CD4-positive, alpha-beta T cell treated with Interleukin-4 for 1 hour (primary cell): ENCODE measurements around the gene PARD3.

Experiments used
- DNase-seq, 2 donors: peaks; one replicate each; pipeline ENCODE4 v3.0.0-alpha.2; 2020 to 2022

Gene PARD3

DNA sequence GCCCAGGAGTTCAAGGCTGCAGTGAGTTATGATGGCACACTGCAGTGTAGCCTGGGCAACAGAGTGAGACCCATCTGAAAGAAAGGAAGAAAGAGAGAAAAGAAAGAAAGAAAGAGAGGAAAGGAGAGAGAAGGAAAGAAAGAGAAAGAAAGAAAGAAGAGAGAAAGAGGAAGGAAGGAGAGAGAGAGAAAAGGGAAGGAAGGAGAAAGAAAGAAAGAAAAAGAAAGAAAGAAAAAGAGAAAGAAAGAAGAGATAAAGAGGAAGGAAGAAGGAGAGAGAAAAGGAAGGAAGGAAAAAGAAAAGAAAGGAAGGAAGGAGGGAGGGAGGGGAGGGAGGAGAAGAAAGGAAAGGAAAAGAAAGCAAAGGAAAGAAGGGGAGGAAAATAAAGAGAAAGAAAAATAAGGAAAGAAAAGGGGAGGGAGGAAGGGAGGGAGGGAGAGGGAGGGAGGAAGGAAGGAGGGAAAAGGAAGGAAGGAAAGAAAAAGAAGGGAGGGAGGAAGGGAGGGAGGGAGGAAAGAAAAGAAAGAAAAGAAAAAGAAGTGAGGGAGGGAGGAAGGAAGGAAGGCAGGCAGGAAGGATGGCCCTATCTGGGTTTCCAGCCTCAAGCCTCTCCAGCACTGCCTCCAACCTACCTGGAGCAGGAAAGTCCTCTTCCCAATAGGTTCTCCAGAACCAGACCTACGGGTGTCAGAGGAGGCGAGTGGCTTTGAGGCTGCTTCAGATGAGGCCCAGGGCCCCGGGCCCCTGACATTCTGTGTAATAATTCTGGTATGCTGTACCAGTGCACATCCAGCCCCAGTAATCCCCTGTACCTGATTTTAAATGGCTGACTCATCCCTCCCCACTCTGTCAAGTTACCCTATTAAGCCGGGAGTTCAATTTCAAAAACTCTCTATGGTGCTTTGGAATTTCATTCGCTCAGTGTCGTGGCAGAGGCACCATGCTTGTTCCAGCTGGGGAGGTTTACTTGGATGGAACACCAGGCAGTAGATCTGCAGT lies 6.8 kb upstream of the PARD3 start:
- no peak for DNase-seq

DNA sequence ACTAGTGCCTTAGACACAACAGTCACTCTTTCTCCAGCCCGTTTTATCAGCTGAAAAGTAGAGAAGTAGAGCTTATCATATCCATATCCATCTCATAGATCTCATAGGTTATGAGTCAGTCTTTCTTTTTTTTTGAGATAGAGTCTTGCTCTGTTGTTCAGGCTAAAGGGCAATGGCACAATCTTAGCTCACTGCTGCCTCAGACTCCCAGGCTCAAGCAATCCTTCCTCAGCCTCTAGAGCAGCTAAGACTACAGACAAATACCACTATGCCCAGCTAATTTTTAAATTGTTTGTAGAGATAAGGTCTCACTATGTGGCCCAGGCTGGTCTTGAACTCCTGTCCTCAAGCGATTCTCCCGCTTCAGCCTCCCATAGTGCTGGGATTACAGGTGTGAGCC lies 2.5 kb upstream of the PARD3 start:
- DNase-seq = no peak

DNA sequence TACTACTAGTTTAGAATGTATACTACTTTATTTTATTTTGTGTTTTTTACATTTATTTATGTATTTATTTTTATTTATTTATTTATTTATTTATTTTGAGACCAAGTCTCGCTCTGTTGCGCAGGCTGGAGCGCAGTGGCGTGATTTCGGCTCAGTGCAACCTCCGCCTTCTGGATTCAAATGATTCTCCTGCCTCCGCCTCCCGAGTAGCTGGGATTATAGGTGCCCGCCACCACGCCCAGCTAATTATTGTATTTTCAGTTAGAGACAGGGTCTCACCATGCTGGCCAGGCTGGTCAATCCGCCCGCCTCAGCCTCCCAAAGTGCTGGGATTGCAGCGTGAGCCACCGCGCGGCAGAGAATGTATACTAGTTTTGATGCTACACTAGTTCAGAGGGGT lies 2.0 kb upstream of the PARD3 start:
- no peak for DNase-seq

DNA sequence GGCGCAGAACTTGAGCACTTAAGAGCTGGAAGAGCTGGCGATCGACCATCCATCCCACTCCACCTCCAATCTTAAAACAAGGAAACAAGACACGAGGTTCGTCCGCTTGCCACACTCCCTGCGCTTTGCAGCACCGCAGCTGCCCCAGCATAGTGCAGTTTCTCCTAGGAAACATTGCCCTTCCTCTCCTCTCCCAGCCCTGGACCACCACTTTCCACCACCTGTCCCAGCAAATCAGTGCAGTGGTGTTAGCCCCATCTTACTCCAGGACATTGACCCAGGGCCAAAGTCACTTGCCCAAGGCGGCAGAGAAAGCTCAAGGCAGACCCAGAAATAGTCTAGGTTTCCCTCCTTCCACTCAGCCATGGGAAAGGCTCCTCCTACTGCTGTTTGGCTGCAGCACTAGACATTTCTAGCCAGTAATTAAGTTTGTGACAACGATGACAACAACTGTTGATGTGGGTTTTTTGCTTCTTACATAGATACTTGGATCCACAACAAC lies 1.5 kb upstream of the PARD3 start:
- no peak for DNase-seq

DNA sequence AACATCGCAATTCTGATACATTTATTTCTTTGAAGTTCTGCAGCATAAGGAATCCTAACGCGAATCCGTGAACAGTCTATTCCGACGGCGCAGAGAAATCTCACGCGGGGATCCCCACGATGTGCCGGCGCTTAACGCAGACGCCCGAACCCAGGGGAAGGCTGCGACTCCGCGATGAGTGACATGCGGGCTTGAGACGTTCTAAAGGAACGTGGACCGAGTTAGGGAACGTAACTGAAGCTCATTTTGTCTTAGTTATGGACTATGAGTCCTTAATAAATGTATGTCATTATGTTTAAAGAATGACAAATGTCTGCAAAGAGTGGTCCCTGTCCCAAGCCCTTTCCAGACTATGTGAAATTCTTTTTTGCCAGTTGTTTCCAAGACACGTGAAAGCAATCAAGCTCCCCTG lies 995 bp upstream of the PARD3 start:
- no peak for DNase-seq

DNA sequence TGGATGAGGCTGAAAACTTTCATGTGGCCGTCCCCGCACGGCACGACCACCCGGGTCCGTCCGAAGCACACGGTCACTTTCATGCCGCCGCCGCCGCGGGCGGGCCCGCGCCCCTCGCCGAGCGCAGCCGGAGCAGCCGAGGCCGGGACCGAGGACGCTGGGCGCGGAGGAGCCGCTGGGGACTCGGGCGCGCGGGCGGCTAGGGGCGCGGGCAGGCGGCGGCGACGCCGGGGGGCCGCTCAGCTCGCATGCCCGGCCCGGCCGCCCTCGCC lies 247 bp downstream of the PARD3 start:
- no peak for DNase-seq

DNA sequence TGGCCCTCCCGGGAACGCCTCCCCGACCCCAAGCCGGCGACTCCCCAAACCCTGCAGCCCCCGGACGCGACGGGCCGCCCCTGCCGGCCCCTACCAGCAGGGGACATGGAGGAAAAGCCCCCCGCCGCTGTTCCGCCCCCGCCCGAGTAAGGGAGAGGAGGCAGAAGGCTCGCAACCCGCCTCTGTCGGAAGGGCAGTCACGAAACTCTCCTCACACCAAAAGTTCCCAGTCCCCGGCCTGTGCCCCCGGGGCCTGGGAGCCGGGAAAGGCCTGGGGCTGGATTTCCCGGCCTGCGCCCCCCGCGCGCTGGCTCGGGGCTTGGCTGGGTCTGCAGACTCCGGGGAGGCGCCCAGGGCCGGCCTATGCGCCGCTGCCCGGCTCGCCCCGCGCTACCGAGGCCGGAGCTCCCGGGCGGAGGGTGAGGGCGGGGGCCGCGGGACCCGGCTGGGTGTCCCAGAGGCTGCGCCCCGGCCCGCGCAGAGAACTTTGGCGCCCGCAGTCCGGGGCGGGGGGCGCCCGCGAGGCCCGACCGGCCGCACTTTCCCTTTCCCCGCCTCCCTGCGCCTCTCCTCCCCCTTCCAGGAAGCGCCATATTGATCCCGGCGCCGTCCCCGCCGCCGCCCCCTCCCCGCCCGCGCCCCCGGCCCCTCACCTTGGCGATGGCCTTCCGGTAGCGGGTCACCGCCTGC lies 728 bp downstream of the PARD3 start:
- DNase-seq = no peak

DNA sequence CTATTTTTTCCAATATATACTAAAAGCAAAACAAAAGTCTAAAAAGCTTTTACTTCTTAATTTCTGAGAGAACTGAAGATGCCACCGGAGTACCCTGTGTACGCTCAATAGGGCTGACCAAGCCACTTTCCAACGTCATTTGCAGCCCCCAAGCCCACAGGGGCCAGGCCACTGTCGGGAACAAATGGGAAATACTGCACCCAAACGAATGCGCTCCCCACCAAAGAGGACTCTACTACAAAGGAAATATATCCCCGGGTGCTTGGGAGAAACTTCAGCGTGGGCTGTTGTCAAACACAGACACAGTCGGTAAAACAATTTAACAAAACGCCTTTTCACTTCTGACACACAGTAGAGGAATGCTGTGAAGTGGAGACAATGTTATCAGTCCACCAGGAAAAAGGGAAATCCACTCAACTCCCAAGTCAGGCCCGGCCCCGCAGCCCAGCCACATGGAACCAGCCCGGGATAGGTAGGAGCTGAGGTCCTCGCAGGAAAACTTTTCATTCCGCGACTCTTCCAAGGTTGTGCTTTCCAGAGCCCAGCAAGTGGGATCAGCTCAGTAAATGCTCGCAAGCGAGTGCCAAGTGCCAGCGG lies 1.4 kb downstream of the PARD3 start:
- DNase-seq = no peak

DNA sequence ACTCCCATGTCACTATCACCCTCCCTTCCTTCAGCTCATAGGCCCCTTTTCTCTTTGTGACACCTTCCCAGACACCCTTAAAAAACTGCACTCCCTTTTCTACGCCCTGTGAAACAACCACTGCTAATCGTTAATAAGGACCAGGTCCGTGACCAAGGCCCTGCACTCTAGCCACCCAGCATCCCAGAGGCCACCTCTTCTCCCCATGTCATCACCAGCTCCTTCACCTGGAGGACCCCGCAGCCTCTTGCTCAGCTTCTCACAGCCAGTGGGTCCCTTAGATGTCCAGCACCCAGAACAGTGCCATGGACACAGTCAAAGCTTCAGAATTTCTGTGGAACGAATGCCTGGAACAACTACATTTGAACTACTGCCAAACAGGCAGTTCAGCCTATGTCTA lies 2.3 kb downstream of the PARD3 start:
- no peak for DNase-seq

DNA sequence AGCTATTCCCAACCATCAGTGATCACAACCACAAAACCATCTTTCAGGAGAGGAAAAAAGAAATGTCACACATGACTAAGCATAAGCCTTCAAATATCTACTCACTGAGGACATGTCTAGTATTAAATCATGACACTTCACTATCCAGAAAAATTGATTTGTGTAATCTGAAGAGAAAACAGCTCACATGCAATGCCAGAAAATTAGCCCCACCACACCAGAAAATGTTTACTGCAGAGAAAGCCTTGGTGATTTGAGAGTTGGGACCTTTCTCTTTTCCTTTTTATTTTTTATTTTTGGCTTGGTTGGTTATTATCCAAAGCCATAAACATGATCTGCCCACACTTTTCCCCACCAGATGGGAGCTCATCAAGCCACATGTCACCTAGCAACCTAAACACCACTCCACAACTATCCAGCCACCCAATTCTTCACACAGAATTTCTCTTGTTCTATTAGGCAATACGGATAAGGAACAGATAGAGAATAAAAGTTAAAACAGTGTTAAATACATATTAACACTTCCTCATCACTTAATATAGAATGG lies 3.1 kb downstream of the PARD3 start:
- DNase-seq = no peak

DNA sequence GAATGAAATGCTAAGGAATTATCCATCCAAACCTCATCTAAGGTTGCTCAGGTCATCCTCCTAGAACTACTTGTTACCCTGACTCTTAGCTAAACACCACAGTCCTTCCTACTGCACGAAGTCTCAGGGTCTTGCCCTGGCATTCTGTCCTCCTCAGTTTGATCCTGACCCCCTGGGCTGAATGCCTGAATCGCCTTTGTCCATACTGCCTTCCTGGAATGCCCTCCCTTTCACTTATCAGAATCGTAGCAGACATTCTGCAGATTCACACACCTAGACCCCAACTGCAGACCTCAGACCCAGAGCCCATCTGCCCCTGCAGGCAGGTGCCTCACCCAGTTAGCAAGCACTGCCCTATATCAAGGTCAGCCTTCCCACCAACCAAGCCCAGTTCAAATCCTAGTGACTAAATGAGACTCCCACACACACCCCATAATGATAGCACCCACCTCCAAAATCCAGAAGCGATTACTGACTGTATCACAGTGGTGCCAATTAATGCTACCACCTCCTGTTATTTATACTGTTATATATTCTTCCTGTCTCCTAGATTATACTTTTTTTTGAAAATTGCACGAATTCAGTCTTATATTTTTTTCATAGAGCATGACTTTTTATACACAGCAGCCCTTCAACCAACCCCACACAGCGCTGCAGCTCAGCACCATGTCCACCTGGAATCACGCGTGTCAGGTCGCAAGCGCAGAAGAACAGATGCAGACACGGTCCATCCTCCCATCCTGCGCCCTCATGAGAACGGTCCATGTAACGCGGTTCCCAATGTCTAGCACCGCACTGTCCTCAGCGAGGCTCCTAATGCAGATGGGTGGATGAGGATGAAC lies 3.7 kb downstream of the PARD3 start:
- no peak for DNase-seq

DNA sequence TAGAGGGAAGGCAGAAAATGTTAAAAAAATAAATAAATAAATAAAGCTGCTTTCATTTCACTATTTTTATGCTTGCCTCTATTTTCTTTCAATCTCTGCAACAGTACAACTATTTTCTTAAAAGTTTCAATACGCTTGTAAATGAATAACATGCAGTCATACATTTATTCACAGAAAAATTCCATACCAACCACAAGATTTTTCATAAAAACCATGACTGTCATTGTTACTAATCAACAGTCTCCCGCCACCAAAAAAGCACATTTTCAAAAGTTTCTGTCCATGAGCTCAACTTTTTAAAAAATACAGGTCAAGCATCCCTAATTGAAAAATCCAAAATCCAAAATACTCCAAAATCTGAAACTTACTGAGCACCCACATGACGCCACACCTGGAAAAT lies 5.3 kb downstream of the PARD3 start:
- no peak for DNase-seq

DNA sequence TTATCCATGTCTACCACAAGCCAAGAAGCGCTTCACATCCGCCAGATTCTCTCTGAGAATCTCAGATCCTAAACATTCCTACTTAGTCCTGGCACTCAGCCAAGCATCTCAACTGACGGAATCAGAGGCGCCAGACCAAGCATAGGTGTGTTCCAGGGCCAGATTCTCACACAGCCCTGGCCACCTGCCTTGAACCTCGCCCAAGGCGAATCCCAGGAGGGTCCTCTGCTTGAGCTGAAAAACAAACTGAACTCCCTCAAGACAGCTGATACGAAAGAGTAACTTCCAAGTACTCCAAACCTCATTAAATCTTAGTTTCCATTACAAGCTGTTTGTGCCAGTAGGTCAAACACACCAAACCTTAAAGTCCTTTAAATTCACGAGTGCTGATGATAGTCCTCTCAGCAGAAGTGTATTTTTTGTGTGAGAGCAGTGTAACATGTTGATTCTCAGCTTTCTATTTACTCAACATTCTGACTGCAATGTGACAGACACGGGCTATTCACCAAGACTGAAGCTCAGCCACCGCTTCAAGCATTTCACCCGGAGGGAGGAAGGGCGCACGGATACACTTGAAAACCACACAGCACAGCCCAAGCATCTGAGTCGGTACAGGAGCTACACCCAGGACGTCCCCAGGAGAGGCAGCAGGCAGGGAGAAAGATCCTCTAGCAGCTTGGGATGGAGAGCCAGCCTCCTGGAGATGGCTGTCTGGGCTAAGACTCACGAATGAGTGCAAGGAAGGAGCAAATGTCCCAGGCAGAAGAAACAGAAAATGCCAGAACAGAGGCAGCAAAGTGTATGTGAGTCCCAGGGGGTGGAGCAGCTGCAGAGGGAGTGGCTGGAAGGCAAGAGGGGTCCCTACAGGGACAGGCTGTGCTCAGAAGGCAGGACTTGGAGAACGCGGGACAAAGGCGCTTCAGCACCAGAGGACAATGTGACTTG lies 6.0 kb downstream of the PARD3 start:
- DNase-seq = no peak

DNA sequence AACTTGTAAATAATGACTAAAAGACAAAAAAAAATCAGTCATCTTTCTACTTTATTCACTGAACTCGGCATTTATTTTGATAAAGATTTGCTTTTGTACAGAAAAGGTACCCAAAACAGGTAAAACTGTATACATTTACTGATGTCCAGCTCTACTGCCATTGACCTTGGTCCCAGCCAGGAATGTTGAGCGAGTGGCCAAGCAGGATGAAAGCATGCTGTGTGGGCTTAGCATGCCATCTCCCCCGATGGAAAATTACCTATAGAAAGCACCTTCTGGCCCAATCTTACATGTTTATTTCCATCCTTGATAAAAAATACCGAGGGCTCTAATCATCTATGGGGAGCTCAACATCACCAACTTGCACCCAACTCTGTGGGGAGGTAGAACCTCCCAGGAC lies 6.8 kb downstream of the PARD3 start:
- no peak for DNase-seq

DNA sequence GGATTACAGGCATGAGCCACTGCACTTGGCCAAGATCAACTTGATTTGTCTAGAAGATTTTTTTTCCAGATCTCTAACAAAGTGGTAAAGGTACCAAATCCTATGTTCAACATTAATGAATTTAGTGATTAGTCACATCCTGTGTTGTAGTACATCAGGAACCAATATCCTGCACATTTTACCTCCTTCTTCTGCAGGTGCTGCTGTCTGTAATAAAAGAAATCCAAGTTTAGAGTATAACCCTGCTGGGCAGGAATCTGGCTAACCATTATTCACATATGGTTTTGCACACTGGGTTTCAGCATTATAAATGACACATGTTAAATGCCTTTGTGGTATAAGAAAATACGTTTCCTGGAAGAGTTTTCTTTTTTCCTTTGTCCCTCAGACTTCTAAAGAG lies 10.8 kb downstream of the PARD3 start:
- no peak for DNase-seq

DNA sequence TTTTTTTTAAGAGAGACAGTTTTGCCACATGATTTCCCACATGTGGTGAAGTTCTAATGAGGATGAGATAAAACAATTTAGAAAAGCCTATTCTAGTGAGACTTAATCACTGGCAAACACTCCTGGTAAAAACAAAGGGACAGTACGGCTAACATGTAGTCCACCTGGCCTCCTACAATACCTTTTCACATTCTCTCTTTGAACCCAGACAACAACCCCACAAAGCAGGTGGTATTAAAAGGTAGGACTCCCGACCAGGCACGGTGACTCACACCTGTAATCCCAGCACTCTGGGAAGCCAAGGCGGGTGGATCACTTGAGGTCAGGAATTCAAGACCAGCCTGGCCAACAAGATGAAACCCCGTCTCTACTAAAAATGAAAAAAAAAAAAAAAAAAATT lies 12.4 kb downstream of the PARD3 start:
- no peak for DNase-seq

DNA sequence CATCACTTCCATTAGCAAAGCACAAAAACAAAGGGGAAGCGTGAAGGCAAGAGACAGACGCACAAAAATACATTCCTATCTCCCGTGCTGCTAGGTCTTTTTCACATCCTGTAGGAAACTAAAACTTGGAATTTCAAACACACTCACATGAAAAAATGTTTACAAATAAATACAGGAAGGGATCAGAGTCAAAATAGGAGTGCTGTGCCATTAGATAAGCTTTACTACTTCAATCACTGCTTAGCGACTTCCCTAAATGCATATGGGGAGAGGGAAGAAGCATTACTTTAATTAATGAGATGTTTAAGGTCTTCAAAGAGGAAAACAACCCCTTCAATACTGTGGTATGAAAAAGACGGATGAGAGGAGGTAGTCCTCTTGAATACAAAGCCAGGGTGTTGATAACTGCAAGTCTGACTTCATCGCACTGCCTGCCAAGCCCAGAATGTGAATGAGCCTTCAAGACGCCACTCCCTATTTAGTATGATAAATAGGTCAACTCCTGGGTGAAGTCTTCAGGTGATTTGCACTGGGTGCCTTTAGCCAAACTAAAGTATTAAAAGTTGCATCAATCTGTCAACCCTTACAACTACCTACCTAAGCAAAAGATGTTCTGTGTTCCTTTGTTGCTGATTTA lies 13.9 kb downstream of the PARD3 start:
- DNase-seq = no peak

DNA sequence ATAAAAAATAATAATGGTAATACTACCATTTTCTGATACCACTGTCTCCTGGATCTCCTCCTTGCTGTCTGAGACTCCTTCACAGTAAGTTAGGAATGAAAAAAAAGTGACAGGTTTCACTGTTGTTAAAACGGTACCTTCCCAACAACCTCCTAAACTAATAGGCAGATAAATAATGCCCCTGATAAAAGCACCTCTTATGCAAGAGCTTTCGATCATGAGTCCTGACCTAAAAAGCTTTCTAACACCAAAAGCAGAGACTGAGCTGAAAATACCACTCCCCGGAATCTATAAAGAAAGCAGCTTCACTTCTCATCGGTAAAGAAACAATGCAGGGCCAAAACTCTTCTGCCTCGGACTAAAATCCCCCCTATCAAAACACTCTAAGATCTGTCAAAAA lies 14.5 kb downstream of the PARD3 start:
- DNase-seq = no peak

DNA sequence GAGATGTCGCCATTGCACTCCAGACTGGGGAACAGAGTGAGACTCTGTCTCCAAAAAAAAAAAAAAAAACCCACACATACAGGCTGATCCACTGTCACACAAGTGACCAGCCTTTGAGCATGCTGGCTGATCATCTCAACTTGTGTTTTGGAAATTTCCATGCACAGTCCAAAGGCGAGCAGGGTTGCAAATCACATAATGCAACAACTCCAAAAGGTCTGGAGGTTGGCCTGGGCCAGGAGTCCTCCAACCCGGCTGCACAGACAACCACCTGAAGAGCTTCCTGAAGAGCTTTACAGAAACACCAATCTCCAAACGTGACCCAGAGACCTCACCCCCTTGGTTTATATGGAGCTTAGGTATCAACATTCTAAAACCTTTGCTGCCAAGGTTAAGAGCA lies 16.4 kb downstream of the PARD3 start:
- no peak for DNase-seq

DNA sequence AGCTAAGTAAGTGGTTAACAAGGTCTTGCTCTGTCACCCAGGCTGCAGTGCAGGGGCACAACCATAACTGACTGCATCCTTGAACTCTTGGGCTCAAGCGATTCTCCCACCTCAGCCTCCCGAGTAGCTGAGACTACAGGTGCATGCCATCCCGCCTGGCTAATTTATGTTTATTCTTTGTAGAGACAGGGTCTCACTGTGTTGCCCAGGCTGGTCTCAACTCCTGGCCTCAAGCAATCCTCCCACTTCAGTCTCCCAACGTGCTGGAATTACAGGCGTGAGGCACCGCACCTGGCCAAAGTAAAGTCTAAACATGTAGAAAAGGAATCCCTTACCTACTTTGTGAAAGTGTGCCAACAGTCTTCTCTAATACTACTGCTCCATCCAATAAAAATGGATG lies 17.9 kb downstream of the PARD3 start:
- DNase-seq = no peak

DNA sequence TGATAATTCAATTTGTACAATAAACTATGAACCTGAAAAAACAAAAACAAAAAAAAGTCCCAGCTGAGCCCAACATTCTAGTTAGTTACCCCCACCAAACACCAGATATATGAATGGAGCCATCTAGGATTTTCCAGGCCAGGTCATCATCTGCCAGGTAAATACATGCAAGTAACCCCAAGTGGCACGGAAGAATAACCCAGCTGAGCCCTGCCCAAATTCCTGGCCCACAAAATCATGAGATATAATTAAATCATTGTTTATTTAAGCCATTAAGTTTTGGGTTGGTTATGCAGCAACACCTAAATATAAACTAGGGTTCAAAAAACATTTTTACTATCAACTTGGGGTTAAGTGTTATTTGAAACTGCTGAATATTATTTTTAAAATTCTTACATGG lies 19.0 kb downstream of the PARD3 start:
- no peak for DNase-seq
